Measurements from ENCODE around the gene DHX32.

DNA sequence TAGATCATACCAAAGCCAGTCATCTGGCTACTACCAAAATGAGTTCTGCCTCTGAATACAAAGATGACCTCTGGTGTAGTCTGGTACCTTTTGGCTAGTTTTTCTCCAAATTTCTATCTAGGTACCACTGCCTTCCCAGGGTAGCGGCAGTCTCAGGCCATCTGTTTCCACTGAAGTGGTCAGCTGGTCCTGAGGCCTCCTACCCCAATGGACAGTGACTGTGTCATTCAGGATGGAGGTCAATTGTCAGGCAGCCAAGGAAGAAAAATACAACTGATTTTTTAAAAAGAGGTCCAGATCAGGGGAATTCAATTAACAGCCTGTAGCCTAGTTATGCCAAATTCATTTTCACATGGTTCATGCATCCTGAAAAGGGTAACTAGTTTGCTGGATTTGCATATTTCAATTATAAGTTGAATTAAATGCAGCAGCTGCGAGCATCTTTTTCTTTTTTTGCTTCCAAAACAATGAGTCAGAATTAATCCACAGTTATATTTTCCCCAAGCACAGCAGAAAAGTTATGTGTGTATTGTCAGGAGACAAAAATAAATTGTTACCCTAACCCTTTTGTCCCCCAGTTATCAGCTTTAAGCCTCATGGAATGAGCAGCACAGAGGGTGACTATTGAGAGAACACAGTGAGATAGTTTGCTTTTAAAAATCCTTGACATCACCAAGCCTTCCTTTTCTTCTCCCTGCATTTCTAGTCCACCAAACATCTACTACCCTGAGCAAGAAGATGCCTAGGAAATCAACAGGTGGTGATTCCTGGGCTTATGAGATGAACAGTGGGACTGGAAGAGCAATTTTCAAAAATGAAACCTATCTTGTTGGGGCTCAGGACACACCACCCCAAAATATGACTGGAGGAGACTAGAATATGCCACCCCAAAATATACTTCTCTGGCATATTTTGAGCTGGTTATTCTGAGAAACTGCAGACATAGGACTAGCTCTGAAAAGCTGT is 30.0 kb downstream of the DHX32 start:
- TF ChIP-seq, protein P1, sequence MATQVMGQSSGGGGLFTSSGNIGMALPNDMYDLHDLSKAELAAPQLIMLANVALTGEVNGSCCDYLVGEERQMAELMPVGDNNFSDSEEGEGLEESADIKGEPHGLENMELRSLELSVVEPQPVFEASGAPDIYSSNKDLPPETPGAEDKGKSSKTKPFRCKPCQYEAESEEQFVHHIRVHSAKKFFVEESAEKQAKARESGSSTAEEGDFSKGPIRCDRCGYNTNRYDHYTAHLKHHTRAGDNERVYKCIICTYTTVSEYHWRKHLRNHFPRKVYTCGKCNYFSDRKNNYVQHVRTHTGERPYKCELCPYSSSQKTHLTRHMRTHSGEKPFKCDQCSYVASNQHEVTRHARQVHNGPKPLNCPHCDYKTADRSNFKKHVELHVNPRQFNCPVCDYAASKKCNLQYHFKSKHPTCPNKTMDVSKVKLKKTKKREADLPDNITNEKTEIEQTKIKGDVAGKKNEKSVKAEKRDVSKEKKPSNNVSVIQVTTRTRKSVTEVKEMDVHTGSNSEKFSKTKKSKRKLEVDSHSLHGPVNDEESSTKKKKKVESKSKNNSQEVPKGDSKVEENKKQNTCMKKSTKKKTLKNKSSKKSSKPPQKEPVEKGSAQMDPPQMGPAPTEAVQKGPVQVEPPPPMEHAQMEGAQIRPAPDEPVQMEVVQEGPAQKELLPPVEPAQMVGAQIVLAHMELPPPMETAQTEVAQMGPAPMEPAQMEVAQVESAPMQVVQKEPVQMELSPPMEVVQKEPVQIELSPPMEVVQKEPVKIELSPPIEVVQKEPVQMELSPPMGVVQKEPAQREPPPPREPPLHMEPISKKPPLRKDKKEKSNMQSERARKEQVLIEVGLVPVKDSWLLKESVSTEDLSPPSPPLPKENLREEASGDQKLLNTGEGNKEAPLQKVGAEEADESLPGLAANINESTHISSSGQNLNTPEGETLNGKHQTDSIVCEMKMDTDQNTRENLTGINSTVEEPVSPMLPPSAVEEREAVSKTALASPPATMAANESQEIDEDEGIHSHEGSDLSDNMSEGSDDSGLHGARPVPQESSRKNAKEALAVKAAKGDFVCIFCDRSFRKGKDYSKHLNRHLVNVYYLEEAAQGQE (IDR thresholded peaks at IDR 0.05; ENCODE audit: insufficient read depth in 1 of 2, low read depth in 2 of 2, low read length in 2 of 2): no peak
- no peak for TF ChIP-seq SIN3A (IDR thresholded peaks at IDR 0.05; ENCODE audit: borderline replicate concordance, insufficient read depth, low read length)
- TF ChIP-seq POLR2AphosphoS5 (IDR thresholded peaks at IDR 0.05; ENCODE audit: low read depth, low read length): no peak
- no peak for TF ChIP-seq TAF1 (IDR thresholded peaks at IDR 0.05; ENCODE audit: borderline replicate concordance, insufficient read depth, low read length)

Data from PFSK-1 (cell line).